Chondrocyte (in vitro differentiated cells): ENCODE data around the gene DPP4. TPM values are rescaled to one million over a fixed set of nuclear protein-coding genes. Genes with fewer than 3 reads are reported as not detected.

ENCODE experiments used
- DNase-seq: peaks from one replicate; pipeline ENCODE4 v3.0.0; 2021; ENCODE audit warnings: mixed read lengths, low spot score
- H3K27ac Mint-ChIP-seq: one replicate; pipeline ENCODE4 v1.8.0; 2021; ENCODE audit warnings: mild to moderate bottlenecking, moderate library complexity, mixed read lengths; ENCODE audit not compliant: unreplicated experiment
- H3K27me3 Mint-ChIP-seq: 2 replicates; pipeline ENCODE4 v1.8.0; 2021; ENCODE audit warnings: low read depth, mixed read lengths
- H3K36me3 Mint-ChIP-seq: 2 replicates; pipeline ENCODE4 v1.8.0; 2021; ENCODE audit warnings: low read depth, mixed read lengths
- H3K4me1 Mint-ChIP-seq: 2 replicates; pipeline ENCODE4 v1.8.0; 2021; ENCODE audit warnings: low read depth, mild to moderate bottlenecking, mixed read lengths
- H3K4me3 Mint-ChIP-seq: one replicate; pipeline ENCODE4 v1.8.0; 2021; ENCODE audit warnings: mild to moderate bottlenecking, moderate library complexity, mixed read lengths; ENCODE audit not compliant: unreplicated experiment
- H3K9me3 Mint-ChIP-seq: 2 replicates; pipeline ENCODE4 v1.8.0; 2021; ENCODE audit warnings: low read depth, mixed read lengths
- CTCF ChIP-seq: fragments of 200-600 bp; sonication (generic); IDR thresholded peaks from 2 replicates; pipeline ENCODE4 v1.5.0; 2021; ENCODE audit warnings: antibody characterized with exemption, mild to moderate bottlenecking, moderate library complexity
- total RNA-seq: library from RNA; stranded (reverse); gene quantifications from 3 replicates; pipeline ENCODE4 v1.2.1, GENCODE V29; 2021

The DPP4 gene
- total RNA-seq, 1 donor from 2014 or later = 0.42 TPM

DNA sequence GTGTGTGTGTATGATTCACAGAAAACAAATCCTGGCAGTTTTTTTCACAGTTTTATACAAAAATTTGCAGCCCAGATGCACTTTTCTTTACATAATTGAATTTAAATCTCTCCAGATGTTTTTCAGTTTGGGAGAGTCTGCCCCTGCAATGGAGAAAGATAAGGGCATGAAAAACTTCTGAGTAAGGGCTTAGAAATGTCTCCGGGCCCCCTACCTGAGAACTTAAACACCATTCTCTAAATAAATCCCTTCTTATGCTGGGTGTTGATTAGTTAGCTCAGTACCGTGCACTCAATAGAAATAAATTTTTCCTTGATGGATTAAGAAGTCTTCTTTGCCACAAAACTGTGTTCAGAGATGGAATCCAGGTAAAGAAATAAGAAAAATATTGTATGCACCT is 64.5 kb downstream of the DPP4 start:
- Mint-ChIP-seq H3K36me3 (no peaks in the 10 kb centered on the region), H3K4me1 (no peaks in the 10 kb centered on the region), H3K9me3 (no peaks in the 10 kb centered on the region), H3K27ac (no peak overlapping the region), H3K4me3 (no peak overlapping the region), H3K27me3 (peaks cover 22% of the 10 kb centered on the region)
- DNase-seq = no peak
- no peak for TF ChIP-seq CTCF

DNA sequence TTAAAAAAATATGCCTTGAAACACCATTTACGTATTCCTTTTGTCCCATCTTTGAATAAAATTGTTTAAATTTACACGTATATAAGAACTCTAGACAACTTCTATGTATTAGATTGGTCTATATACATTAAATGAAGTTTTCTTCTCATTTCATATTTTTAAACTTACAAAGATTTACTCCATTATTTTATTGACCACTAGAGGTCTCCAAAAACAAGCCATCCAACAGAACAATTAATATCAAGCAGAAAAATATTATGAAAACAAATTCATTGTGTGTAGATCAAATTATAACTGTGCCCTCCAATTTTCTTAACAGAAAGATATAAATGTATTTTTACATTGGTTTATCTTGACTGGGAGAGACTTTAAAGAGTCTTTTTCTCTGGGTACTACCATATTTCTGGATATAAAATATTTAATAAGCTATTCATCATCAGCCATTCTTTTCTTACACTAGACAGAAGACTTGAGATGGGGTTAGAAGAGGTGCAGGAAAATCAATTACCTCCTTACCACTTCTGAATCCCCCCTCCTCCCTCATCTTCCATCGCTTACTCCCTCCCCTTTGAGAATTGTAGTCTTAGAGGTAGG is 66.5 kb downstream of the DPP4 start:
- H3K4me1 Mint-ChIP-seq = no peaks in the 10 kb centered on the region
- TF ChIP-seq CTCF = peak; percentile 89
- H3K4me3 Mint-ChIP-seq = no peak overlapping the region
- H3K27ac Mint-ChIP-seq = no peak overlapping the region
- H3K27me3 Mint-ChIP-seq = peaks cover 24% of the 10 kb centered on the region
- DNase-seq = no peak
- no peaks in the 10 kb centered on the region for H3K36me3 Mint-ChIP-seq
- H3K9me3 Mint-ChIP-seq = no peaks in the 10 kb centered on the region

DNA sequence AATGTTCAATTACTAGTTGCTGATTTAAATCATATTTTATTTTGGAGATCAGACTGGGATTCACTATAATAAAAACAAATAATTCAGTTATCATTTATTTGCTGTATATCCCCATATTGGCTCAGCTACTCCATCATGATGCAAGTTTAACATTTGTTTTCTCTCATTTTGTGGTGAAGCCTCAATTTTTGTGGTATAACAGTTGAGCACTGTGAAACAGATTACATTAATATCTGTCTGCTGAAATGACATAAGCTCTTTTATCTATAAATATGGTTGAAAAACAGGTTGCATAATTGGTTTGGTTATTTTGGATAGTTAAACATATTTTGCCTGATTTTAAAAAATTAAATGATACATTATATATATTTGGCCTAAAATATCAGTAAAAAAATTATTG is 67.7 kb downstream of the DPP4 start:
- Mint-ChIP-seq H3K9me3 (no peaks in the 10 kb centered on the region), H3K4me3 (no peak overlapping the region), H3K27ac (no peak overlapping the region), H3K27me3 (peaks cover 23% of the 10 kb centered on the region), H3K4me1 (no peaks in the 10 kb centered on the region), H3K36me3 (no peaks in the 10 kb centered on the region)
- no peak for TF ChIP-seq CTCF
- no peak for DNase-seq

- H3K27ac Mint-ChIP-seq = no peak overlapping the region
- no peak for DNase-seq
- no peak for TF ChIP-seq CTCF
- peaks cover 30% of the 10 kb centered on the region for H3K27me3 Mint-ChIP-seq
- no peak overlapping the region for H3K4me3 Mint-ChIP-seq
- no peaks in the 10 kb centered on the region for H3K9me3 Mint-ChIP-seq
- H3K36me3 Mint-ChIP-seq = no peaks in the 10 kb centered on the region
- no peaks in the 10 kb centered on the region for H3K4me1 Mint-ChIP-seq
These were observed 70.0 kb downstream of the DPP4 start for GRCh38 chr2:162004031-162004430.

GRCh38 chr2:162002623-162003235 is 71.3 kb downstream of the DPP4 start:
- Mint-ChIP-seq H3K27ac (no peak overlapping the region), H3K4me1 (no peaks in the 10 kb centered on the region), H3K27me3 (peaks cover 36% of the 10 kb centered on the region), H3K36me3 (no peaks in the 10 kb centered on the region), H3K9me3 (no peaks in the 10 kb centered on the region), H3K4me3 (no peak overlapping the region)
- TF ChIP-seq CTCF = no peak
- no peak for DNase-seq
